ENCODE measurements around the gene GSK3B.

GSK3B gene

GRCh38 chr3:119880966-119881365 is 213.3 kb downstream of the GSK3B start:
- no peak for DNase-seq (ENCODE audit: low spot score)

GRCh38 chr3:119873646-119874045 is 220.6 kb downstream of the GSK3B start:
- DNase-seq (ENCODE audit: low spot score) = no peak

GRCh38 chr3:119872773-119873172 is 221.5 kb downstream of the GSK3B start:
- no peak for DNase-seq (ENCODE audit: low spot score)

GRCh38 chr3:119871571-119871970 is 222.7 kb downstream of the GSK3B start:
- DNase-seq (ENCODE audit: low spot score) = no peak

- DNase-seq (ENCODE audit: low spot score) = no peak
Observed at GRCh38 chr3:119870512-119870911, 223.7 kb downstream of the GSK3B start.

GRCh38 chr3:119864476-119864875 is 229.8 kb downstream of the GSK3B start:
- DNase-seq (ENCODE audit: low spot score) = no peak

- no peak for DNase-seq (ENCODE audit: low spot score)
Observed at GRCh38 chr3:119862616-119863015, 231.6 kb downstream of the GSK3B start.

- DNase-seq (ENCODE audit: low spot score) = no peak
Observed at GRCh38 chr3:119861681-119862080, 232.6 kb downstream of the GSK3B start.

GRCh38 chr3:119859728-119860127 is 234.5 kb downstream of the GSK3B start:
- no peak for DNase-seq (ENCODE audit: low spot score)

GRCh38 chr3:119858957-119859356 is 235.3 kb downstream of the GSK3B start:
- no peak for DNase-seq (ENCODE audit: low spot score)

- no peak for DNase-seq (ENCODE audit: low spot score)
Observed at GRCh38 chr3:119856695-119857094, 237.6 kb downstream of the GSK3B start.

- DNase-seq (ENCODE audit: low spot score) = no peak
Observed at GRCh38 chr3:119849126-119849525, 245.1 kb downstream of the GSK3B start.

- no peak for DNase-seq (ENCODE audit: low spot score)
Observed at GRCh38 chr3:119841808-119842471, 252.3 kb downstream of the GSK3B start.

GRCh38 chr3:119835556-119835955 is 258.7 kb downstream of the GSK3B start:
- no peak for DNase-seq (ENCODE audit: low spot score)

- no peak for DNase-seq (ENCODE audit: low spot score)
Observed at GRCh38 chr3:119834754-119835370, 259.4 kb downstream of the GSK3B start.

- DNase-seq (ENCODE audit: low spot score) = no peak
Observed at GRCh38 chr3:119831941-119832371, 262.3 kb downstream of the GSK3B start.

- no peak for DNase-seq (ENCODE audit: low spot score)
Observed at GRCh38 chr3:119831022-119831421, 263.2 kb downstream of the GSK3B start.

GRCh38 chr3:119829420-119829819 is 264.8 kb downstream of the GSK3B start:
- DNase-seq (ENCODE audit: low spot score) = no peak

- no peak for DNase-seq (ENCODE audit: low spot score)
Observed at GRCh38 chr3:119826711-119827608, 267.3 kb downstream of the GSK3B start.

- DNase-seq (ENCODE audit: low spot score) = no peak
Observed at GRCh38 chr3:119825820-119826219, 268.4 kb downstream of the GSK3B start.

- no peak for DNase-seq (ENCODE audit: low spot score)
Observed at GRCh38 chr3:119819806-119820205, 274.4 kb downstream of the GSK3B start.

- no peak for DNase-seq (ENCODE audit: low spot score)
Observed at GRCh38 chr3:119818937-119819336, 275.3 kb downstream of the GSK3B start.
